ENCODE data around the gene ATAD2B.

The ATAD2B gene

DNA sequence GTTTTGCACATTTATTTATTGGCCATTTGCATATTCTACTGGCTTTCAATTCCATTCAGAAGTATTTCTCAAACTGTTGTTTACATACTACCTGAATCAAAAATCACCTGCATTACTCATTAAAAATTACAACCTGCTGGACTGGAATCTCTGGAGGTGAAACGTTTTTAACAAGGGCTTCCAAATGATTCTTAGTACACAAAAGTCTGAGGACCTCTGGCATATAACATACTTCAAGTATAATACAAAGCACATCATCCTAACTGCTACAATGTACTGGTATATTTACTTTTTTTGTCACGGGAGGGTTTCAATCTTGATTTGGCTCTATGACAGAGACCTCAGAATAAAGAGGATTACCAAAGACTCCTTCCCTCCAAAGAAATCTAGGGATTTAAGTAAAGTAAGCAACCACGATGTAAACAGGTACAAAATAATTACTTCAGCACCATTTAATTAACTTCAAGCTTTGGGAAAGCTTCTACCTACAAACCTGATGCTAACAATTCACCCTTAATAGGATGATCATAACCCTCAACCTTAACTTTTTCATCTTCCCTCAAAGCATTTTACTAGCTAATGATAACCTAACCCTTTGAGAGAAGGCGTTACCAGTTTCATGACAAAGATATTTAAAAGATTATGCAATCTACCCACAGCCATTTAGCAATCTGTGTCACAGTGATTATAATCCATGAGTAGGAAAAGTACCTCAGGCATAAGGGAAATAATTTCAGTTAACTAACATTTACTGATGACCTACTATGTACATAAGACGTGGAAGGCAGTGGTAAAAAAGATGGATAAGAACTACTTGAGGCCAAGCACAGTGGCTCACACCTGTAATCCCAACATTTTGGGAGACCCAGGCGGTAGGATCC lies 24.7 kb downstream of the ATAD2B start:
- TF ChIP-seq, protein P1, sequence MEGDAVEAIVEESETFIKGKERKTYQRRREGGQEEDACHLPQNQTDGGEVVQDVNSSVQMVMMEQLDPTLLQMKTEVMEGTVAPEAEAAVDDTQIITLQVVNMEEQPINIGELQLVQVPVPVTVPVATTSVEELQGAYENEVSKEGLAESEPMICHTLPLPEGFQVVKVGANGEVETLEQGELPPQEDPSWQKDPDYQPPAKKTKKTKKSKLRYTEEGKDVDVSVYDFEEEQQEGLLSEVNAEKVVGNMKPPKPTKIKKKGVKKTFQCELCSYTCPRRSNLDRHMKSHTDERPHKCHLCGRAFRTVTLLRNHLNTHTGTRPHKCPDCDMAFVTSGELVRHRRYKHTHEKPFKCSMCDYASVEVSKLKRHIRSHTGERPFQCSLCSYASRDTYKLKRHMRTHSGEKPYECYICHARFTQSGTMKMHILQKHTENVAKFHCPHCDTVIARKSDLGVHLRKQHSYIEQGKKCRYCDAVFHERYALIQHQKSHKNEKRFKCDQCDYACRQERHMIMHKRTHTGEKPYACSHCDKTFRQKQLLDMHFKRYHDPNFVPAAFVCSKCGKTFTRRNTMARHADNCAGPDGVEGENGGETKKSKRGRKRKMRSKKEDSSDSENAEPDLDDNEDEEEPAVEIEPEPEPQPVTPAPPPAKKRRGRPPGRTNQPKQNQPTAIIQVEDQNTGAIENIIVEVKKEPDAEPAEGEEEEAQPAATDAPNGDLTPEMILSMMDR (conservative IDR thresholded peaks at IDR 0.05; ENCODE audit: low read depth) = no peak
- DNase-seq (ENCODE audit: low spot score) = peak; percentile 32
- ChIA-PET CTCF (interaction anchor here (1.1 kb wide), 1 partner anchor 25 kb away, joined by 11 read pairs; the partner anchor contains the start of gene ATAD2B), POLR2A (ENCODE audit: low non-redundant PET) (no interaction called here)
- no peak overlapping the region for H3K27ac ChIP-seq

GRCh38 chr2:23900541-23901322 lies 26.2 kb downstream of the ATAD2B start:
- ChIA-PET POLR2A (ENCODE audit: low non-redundant PET) (no interaction called here), CTCF (interaction anchor here (1.1 to 1.7 kb wide), 2 partner anchors 26 to 41 kb away, joined by 4 to 11 read pairs; partner anchors contain the start of gene ATAD2B)
- peak; percentile 62 for DNase-seq (ENCODE audit: low spot score)
- TF ChIP-seq, protein P1 (conservative IDR thresholded peaks at IDR 0.05; ENCODE audit: low read depth) = no peak
- H3K27ac ChIP-seq = peak overlapping the region; percentile 74

- TF ChIP-seq, protein P1 (conservative IDR thresholded peaks at IDR 0.05; ENCODE audit: low read depth) = no peak
- ChIA-PET CTCF (interaction anchor here (1.7 kb wide), 1 partner anchor 42 kb away, joined by 4 read pairs; no protein-coding TSS in a partner anchor), POLR2A (ENCODE audit: low non-redundant PET) (no interaction called here)
- no peak for DNase-seq (ENCODE audit: low spot score)
- peak overlapping the region; percentile 74 for H3K27ac ChIP-seq
Observed at GRCh38 chr2:23900133-23900532, 26.8 kb downstream of the ATAD2B start.

GRCh38 chr2:23871206-23871605 lies 55.7 kb downstream of the ATAD2B start:
- ChIA-PET CTCF (no interaction called here), POLR2A (ENCODE audit: low non-redundant PET) (no interaction called here)
- H3K27ac ChIP-seq = no peak overlapping the region
- no peak for DNase-seq (ENCODE audit: low spot score)
- TF ChIP-seq, protein P1 (conservative IDR thresholded peaks at IDR 0.05; ENCODE audit: low read depth) = no peak

- no peak overlapping the region for H3K27ac ChIP-seq
- POLR2A ChIA-PET (ENCODE audit: low non-redundant PET) = no interaction called here
- CTCF ChIA-PET = no interaction called here
- TF ChIP-seq, protein P1 (conservative IDR thresholded peaks at IDR 0.05; ENCODE audit: low read depth) = no peak
- no peak for DNase-seq (ENCODE audit: low spot score)
Observed at GRCh38 chr2:23867449-23867848, 59.5 kb downstream of the ATAD2B start.

- CTCF ChIA-PET = interaction anchor here (0.6 to 0.7 kb wide), 3 partner anchors 42 to 1020 kb away, joined by 3 read pairs; no protein-coding TSS in a partner anchor
- POLR2A ChIA-PET (ENCODE audit: low non-redundant PET) = no interaction called here
- TF ChIP-seq, protein P1 (conservative IDR thresholded peaks at IDR 0.05; ENCODE audit: low read depth) = no peak
- H3K27ac ChIP-seq = no peak overlapping the region
- no peak for DNase-seq (ENCODE audit: low spot score)
Observed at GRCh38 chr2:23862716-23863426, 64.1 kb downstream of the ATAD2B start.

Data from RWPE1 (cell line).